ENCODE measurements around the gene HOXD12.

GRCh38 chr2:176126929-176127773 is 27.6 kb downstream of the HOXD12 start:
- TF ChIP-seq, protein P1, sequence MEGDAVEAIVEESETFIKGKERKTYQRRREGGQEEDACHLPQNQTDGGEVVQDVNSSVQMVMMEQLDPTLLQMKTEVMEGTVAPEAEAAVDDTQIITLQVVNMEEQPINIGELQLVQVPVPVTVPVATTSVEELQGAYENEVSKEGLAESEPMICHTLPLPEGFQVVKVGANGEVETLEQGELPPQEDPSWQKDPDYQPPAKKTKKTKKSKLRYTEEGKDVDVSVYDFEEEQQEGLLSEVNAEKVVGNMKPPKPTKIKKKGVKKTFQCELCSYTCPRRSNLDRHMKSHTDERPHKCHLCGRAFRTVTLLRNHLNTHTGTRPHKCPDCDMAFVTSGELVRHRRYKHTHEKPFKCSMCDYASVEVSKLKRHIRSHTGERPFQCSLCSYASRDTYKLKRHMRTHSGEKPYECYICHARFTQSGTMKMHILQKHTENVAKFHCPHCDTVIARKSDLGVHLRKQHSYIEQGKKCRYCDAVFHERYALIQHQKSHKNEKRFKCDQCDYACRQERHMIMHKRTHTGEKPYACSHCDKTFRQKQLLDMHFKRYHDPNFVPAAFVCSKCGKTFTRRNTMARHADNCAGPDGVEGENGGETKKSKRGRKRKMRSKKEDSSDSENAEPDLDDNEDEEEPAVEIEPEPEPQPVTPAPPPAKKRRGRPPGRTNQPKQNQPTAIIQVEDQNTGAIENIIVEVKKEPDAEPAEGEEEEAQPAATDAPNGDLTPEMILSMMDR (IDR thresholded peaks at IDR 0.05), result peak; percentile 77 to 92 (median 79)
- no peak for TF ChIP-seq POLR2A (IDR thresholded peaks at IDR 0.05)
